ENCODE data around the gene TIMP2. TPM values are rescaled to one million over a fixed set of nuclear protein-coding genes. Genes with fewer than 3 reads are reported as not detected.

Gene TIMP2
- polyA plus RNA-seq, 1 donor from 2014 or later, result 25.6 TPM

GRCh38 chr17:78892062-78892456 is 33.1 kb downstream of the TIMP2 start:
- H4K20me1 ChIP-seq (ENCODE audit: insufficient read depth), result no peaks in the 10 kb centered on the region
- no peak overlapping the region for H3K27ac ChIP-seq (ENCODE audit: low read length)
- H3K9me3 ChIP-seq (ENCODE audit: low read length), result no peaks in the 10 kb centered on the region
- no peaks in the 10 kb centered on the region for H3K36me3 ChIP-seq (ENCODE audit: insufficient read depth, low read length)
- H3K9ac ChIP-seq (ENCODE audit: low read length), result no peak overlapping the region
- no peaks in the 10 kb centered on the region for H3K27me3 ChIP-seq (ENCODE audit: insufficient read depth, low read depth, low read length)
- H3K9me2 ChIP-seq (ENCODE audit: insufficient read depth, low read length), result no peaks in the 10 kb centered on the region
- H3K79me2 ChIP-seq (replicated peaks; ENCODE audit: insufficient read depth, low read length), result peaks cover 39% of the 10 kb centered on the region
- no peaks in the 10 kb centered on the region for H3F3A ChIP-seq (ENCODE audit: insufficient read depth, low read length, poor library complexity, severe bottlenecking)
- no peak overlapping the region for H3K4me2 ChIP-seq (ENCODE audit: low read length)
- H2AFZ ChIP-seq (ENCODE audit: low read depth, low read length), result no peak overlapping the region
- no peak overlapping the region for H3K4me3 ChIP-seq (ENCODE audit: low read length)
- TF ChIP-seq EZH2 (IDR thresholded peaks at IDR 0.05; ENCODE audit: borderline replicate concordance, insufficient read depth, low read length, poor library complexity, severe bottlenecking) (no peak), REST (IDR thresholded peaks at IDR 0.05; ENCODE audit: borderline replicate concordance) (no peak), CTCF (IDR thresholded peaks at IDR 0.05; ENCODE audit: poor library complexity, severe bottlenecking) (no peak), MXI1 (conservative IDR thresholded peaks at IDR 0.05; ENCODE audit: poor library complexity, severe bottlenecking) (no peak), RAD21 (conservative IDR thresholded peaks at IDR 0.05) (no peak)

GRCh38 chr17:78891406-78892061 is 33.7 kb downstream of the TIMP2 start:
- TF ChIP-seq SMC3 (conservative IDR thresholded peaks at IDR 0.05; ENCODE audit: poor library complexity), result no peak
- no peak for TF ChIP-seq MXI1 (conservative IDR thresholded peaks at IDR 0.05; ENCODE audit: poor library complexity, severe bottlenecking)
- no peak for TF ChIP-seq RAD21 (conservative IDR thresholded peaks at IDR 0.05)
- TF ChIP-seq CTCF (IDR thresholded peaks at IDR 0.05; ENCODE audit: poor library complexity, severe bottlenecking), result no peak
- no peak for TF ChIP-seq REST (IDR thresholded peaks at IDR 0.05; ENCODE audit: borderline replicate concordance)
- no peak for TF ChIP-seq TAF1 (IDR thresholded peaks at IDR 0.05; ENCODE audit: low read depth)
- no peak for TF ChIP-seq POLR2AphosphoS5 (IDR thresholded peaks at IDR 0.05)
- no peak for TF ChIP-seq EZH2 (IDR thresholded peaks at IDR 0.05; ENCODE audit: borderline replicate concordance, insufficient read depth, low read length, poor library complexity, severe bottlenecking)
- no peak for TF ChIP-seq EP300 (conservative IDR thresholded peaks at IDR 0.05; ENCODE audit: poor library complexity, severe bottlenecking)
- no peaks in the 10 kb centered on the region for H3K27me3 ChIP-seq (ENCODE audit: insufficient read depth, low read depth, low read length)
- no peaks in the 10 kb centered on the region for H4K20me1 ChIP-seq (ENCODE audit: insufficient read depth)
- no peaks in the 10 kb centered on the region for H3F3A ChIP-seq (ENCODE audit: insufficient read depth, low read length, poor library complexity, severe bottlenecking)
- no peaks in the 10 kb centered on the region for H3K9me2 ChIP-seq (ENCODE audit: insufficient read depth, low read length)
- H3K36me3 ChIP-seq (ENCODE audit: insufficient read depth, low read length), result no peaks in the 10 kb centered on the region
- no peak overlapping the region for H3K9ac ChIP-seq (ENCODE audit: low read length)
- H3K27ac ChIP-seq (ENCODE audit: low read length), result no peak overlapping the region
- no peaks in the 10 kb centered on the region for H3K9me3 ChIP-seq (ENCODE audit: low read length)
- no peak overlapping the region for H3K4me3 ChIP-seq (ENCODE audit: low read length)
- H2AFZ ChIP-seq (ENCODE audit: low read depth, low read length), result no peak overlapping the region
- H3K79me2 ChIP-seq (replicated peaks; ENCODE audit: insufficient read depth, low read length), result peaks cover 39% of the 10 kb centered on the region
- H3K4me2 ChIP-seq (ENCODE audit: low read length), result no peak overlapping the region
